ENCODE data around the gene CLSTN2. TPM values are rescaled to one million over a fixed set of nuclear protein-coding genes. Genes with fewer than 3 reads are reported as not detected.

Gene CLSTN2
- total RNA-seq, 1 donor from 2014 or later, result 4.7 TPM

GRCh38 chr3:140363801-140364200, 428.8 kb downstream of the CLSTN2 start:
- Histone ChIP-seq H3K4me3 (ENCODE audit: low read length in 3 of 3) (no peak overlapping the region), H3K4me1 (ENCODE audit: control insufficient read depth in 3 of 3, insufficient read depth in 3 of 3, low read length in 3 of 3) (no peaks in the 10 kb centered on the region), H3K27me3 (ENCODE audit: control insufficient read depth in 3 of 3, insufficient read depth in 3 of 3, low read length in 3 of 3) (no peaks in the 10 kb centered on the region), H3K9me3 (ENCODE audit: control insufficient read depth in 3 of 3, low read length in 3 of 3) (no peaks in the 10 kb centered on the region), H3K36me3 (ENCODE audit: control insufficient read depth in 3 of 3, insufficient read depth in 3 of 3, low read length in 3 of 3) (no peaks in the 10 kb centered on the region), H3K27ac (ENCODE audit: low read depth, low read length) (no peak overlapping the region), H3K9ac (ENCODE audit: low read depth in 1 of 3, low read length in 3 of 3) (no peak overlapping the region)

- H3K27ac ChIP-seq (ENCODE audit: low read depth, low read length), result no peak overlapping the region
- no peaks in the 10 kb centered on the region for H3K9me3 ChIP-seq (ENCODE audit: control insufficient read depth in 3 of 3, low read length in 3 of 3)
- H3K36me3 ChIP-seq (ENCODE audit: control insufficient read depth in 3 of 3, insufficient read depth in 3 of 3, low read length in 3 of 3), result no peaks in the 10 kb centered on the region
- no peak overlapping the region for H3K4me3 ChIP-seq (ENCODE audit: low read length in 3 of 3)
- H3K9ac ChIP-seq (ENCODE audit: low read depth in 1 of 3, low read length in 3 of 3), result no peak overlapping the region
- H3K27me3 ChIP-seq (ENCODE audit: control insufficient read depth in 3 of 3, insufficient read depth in 3 of 3, low read length in 3 of 3), result no peaks in the 10 kb centered on the region
- no peaks in the 10 kb centered on the region for H3K4me1 ChIP-seq (ENCODE audit: control insufficient read depth in 3 of 3, insufficient read depth in 3 of 3, low read length in 3 of 3)
Observed at GRCh38 chr3:140365872-140366697, 431.1 kb downstream of the CLSTN2 start.

- H3K9ac ChIP-seq (ENCODE audit: low read depth in 1 of 3, low read length in 3 of 3), result no peak overlapping the region
- no peaks in the 10 kb centered on the region for H3K36me3 ChIP-seq (ENCODE audit: control insufficient read depth in 3 of 3, insufficient read depth in 3 of 3, low read length in 3 of 3)
- H3K4me3 ChIP-seq (ENCODE audit: low read length in 3 of 3), result no peak overlapping the region
- no peaks in the 10 kb centered on the region for H3K27me3 ChIP-seq (ENCODE audit: control insufficient read depth in 3 of 3, insufficient read depth in 3 of 3, low read length in 3 of 3)
- no peaks in the 10 kb centered on the region for H3K9me3 ChIP-seq (ENCODE audit: control insufficient read depth in 3 of 3, low read length in 3 of 3)
- H3K27ac ChIP-seq (ENCODE audit: low read depth, low read length), result no peak overlapping the region
- no peaks in the 10 kb centered on the region for H3K4me1 ChIP-seq (ENCODE audit: control insufficient read depth in 3 of 3, insufficient read depth in 3 of 3, low read length in 3 of 3)
Observed at GRCh38 chr3:140368223-140368811, 433.3 kb downstream of the CLSTN2 start.

- H3K4me3 ChIP-seq (ENCODE audit: low read length in 3 of 3), result no peak overlapping the region
- no peaks in the 10 kb centered on the region for H3K36me3 ChIP-seq (ENCODE audit: control insufficient read depth in 3 of 3, insufficient read depth in 3 of 3, low read length in 3 of 3)
- no peaks in the 10 kb centered on the region for H3K9me3 ChIP-seq (ENCODE audit: control insufficient read depth in 3 of 3, low read length in 3 of 3)
- no peak overlapping the region for H3K27ac ChIP-seq (ENCODE audit: low read depth, low read length)
- H3K9ac ChIP-seq (ENCODE audit: low read depth in 1 of 3, low read length in 3 of 3), result no peak overlapping the region
- H3K4me1 ChIP-seq (ENCODE audit: control insufficient read depth in 3 of 3, insufficient read depth in 3 of 3, low read length in 3 of 3), result no peaks in the 10 kb centered on the region
- no peaks in the 10 kb centered on the region for H3K27me3 ChIP-seq (ENCODE audit: control insufficient read depth in 3 of 3, insufficient read depth in 3 of 3, low read length in 3 of 3)
Observed at GRCh38 chr3:140370686-140371085, 435.7 kb downstream of the CLSTN2 start.

GRCh38 chr3:140373234-140373633, 438.2 kb downstream of the CLSTN2 start:
- no peaks in the 10 kb centered on the region for H3K36me3 ChIP-seq (ENCODE audit: control insufficient read depth in 3 of 3, insufficient read depth in 3 of 3, low read length in 3 of 3)
- no peak overlapping the region for H3K4me3 ChIP-seq (ENCODE audit: low read length in 3 of 3)
- H3K27me3 ChIP-seq (ENCODE audit: control insufficient read depth in 3 of 3, insufficient read depth in 3 of 3, low read length in 3 of 3), result no peaks in the 10 kb centered on the region
- no peak overlapping the region for H3K9ac ChIP-seq (ENCODE audit: low read depth in 1 of 3, low read length in 3 of 3)
- H3K9me3 ChIP-seq (ENCODE audit: control insufficient read depth in 3 of 3, low read length in 3 of 3), result no peaks in the 10 kb centered on the region
- H3K4me1 ChIP-seq (ENCODE audit: control insufficient read depth in 3 of 3, insufficient read depth in 3 of 3, low read length in 3 of 3), result no peaks in the 10 kb centered on the region
- no peak overlapping the region for H3K27ac ChIP-seq (ENCODE audit: low read depth, low read length)

- Histone ChIP-seq H3K9me3 (ENCODE audit: control insufficient read depth in 3 of 3, low read length in 3 of 3) (no peaks in the 10 kb centered on the region), H3K4me3 (ENCODE audit: low read length in 3 of 3) (no peak overlapping the region), H3K27ac (ENCODE audit: low read depth, low read length) (no peak overlapping the region), H3K36me3 (ENCODE audit: control insufficient read depth in 3 of 3, insufficient read depth in 3 of 3, low read length in 3 of 3) (no peaks in the 10 kb centered on the region), H3K9ac (ENCODE audit: low read depth in 1 of 3, low read length in 3 of 3) (no peak overlapping the region), H3K27me3 (ENCODE audit: control insufficient read depth in 3 of 3, insufficient read depth in 3 of 3, low read length in 3 of 3) (no peaks in the 10 kb centered on the region), H3K4me1 (ENCODE audit: control insufficient read depth in 3 of 3, insufficient read depth in 3 of 3, low read length in 3 of 3) (no peaks in the 10 kb centered on the region)
Observed at GRCh38 chr3:140375002-140375401, 440.0 kb downstream of the CLSTN2 start.

GRCh38 chr3:140376136-140376889, 441.3 kb downstream of the CLSTN2 start:
- H3K9me3 ChIP-seq (ENCODE audit: control insufficient read depth in 3 of 3, low read length in 3 of 3), result no peaks in the 10 kb centered on the region
- no peak overlapping the region for H3K27ac ChIP-seq (ENCODE audit: low read depth, low read length)
- no peak overlapping the region for H3K4me3 ChIP-seq (ENCODE audit: low read length in 3 of 3)
- H3K9ac ChIP-seq (ENCODE audit: low read depth in 1 of 3, low read length in 3 of 3), result no peak overlapping the region
- H3K27me3 ChIP-seq (ENCODE audit: control insufficient read depth in 3 of 3, insufficient read depth in 3 of 3, low read length in 3 of 3), result no peaks in the 10 kb centered on the region
- H3K36me3 ChIP-seq (ENCODE audit: control insufficient read depth in 3 of 3, insufficient read depth in 3 of 3, low read length in 3 of 3), result no peaks in the 10 kb centered on the region
- no peaks in the 10 kb centered on the region for H3K4me1 ChIP-seq (ENCODE audit: control insufficient read depth in 3 of 3, insufficient read depth in 3 of 3, low read length in 3 of 3)

GRCh38 chr3:140377644-140378043, 442.7 kb downstream of the CLSTN2 start:
- no peak overlapping the region for H3K27ac ChIP-seq (ENCODE audit: low read depth, low read length)
- H3K4me1 ChIP-seq (ENCODE audit: control insufficient read depth in 3 of 3, insufficient read depth in 3 of 3, low read length in 3 of 3), result no peaks in the 10 kb centered on the region
- no peaks in the 10 kb centered on the region for H3K27me3 ChIP-seq (ENCODE audit: control insufficient read depth in 3 of 3, insufficient read depth in 3 of 3, low read length in 3 of 3)
- no peaks in the 10 kb centered on the region for H3K9me3 ChIP-seq (ENCODE audit: control insufficient read depth in 3 of 3, low read length in 3 of 3)
- H3K36me3 ChIP-seq (ENCODE audit: control insufficient read depth in 3 of 3, insufficient read depth in 3 of 3, low read length in 3 of 3), result no peaks in the 10 kb centered on the region
- H3K9ac ChIP-seq (ENCODE audit: low read depth in 1 of 3, low read length in 3 of 3), result no peak overlapping the region
- no peak overlapping the region for H3K4me3 ChIP-seq (ENCODE audit: low read length in 3 of 3)

- no peak overlapping the region for H3K4me3 ChIP-seq (ENCODE audit: low read length in 3 of 3)
- H3K27me3 ChIP-seq (ENCODE audit: control insufficient read depth in 3 of 3, insufficient read depth in 3 of 3, low read length in 3 of 3), result no peaks in the 10 kb centered on the region
- no peaks in the 10 kb centered on the region for H3K36me3 ChIP-seq (ENCODE audit: control insufficient read depth in 3 of 3, insufficient read depth in 3 of 3, low read length in 3 of 3)
- H3K4me1 ChIP-seq (ENCODE audit: control insufficient read depth in 3 of 3, insufficient read depth in 3 of 3, low read length in 3 of 3), result no peaks in the 10 kb centered on the region
- no peak overlapping the region for H3K9ac ChIP-seq (ENCODE audit: low read depth in 1 of 3, low read length in 3 of 3)
- H3K9me3 ChIP-seq (ENCODE audit: control insufficient read depth in 3 of 3, low read length in 3 of 3), result no peaks in the 10 kb centered on the region
- no peak overlapping the region for H3K27ac ChIP-seq (ENCODE audit: low read depth, low read length)
Observed at GRCh38 chr3:140378571-140379340, 443.8 kb downstream of the CLSTN2 start.

All from skeletal muscle tissue (tissue), 4 donors.